OCI-LY7 (cell line): ENCODE measurements around the gene COPG1.

Experiments used
- EZH2phosphoT487 ChIP-seq: fragments of 200-600 bp; sonication (generic); IDR thresholded peaks from 2 replicates; pipeline ENCODE4 v1.6.1; 2018; ENCODE audit warnings: low read depth, borderline replicate concordance, mild to moderate bottlenecking, mixed run types, antibody characterized with exemption, low read length, moderate library complexity, mixed read lengths
- TF ChIP-seq, protein P1 (sequence below): fragments of 200-600 bp; sonication (generic); conservative IDR thresholded peaks from 2 replicates; pipeline ENCODE4 v1.5.1; 2014; ENCODE audit warnings: mild to moderate bottlenecking, antibody characterized with exemption, low read length, moderate library complexity, mixed read lengths

DNA sequence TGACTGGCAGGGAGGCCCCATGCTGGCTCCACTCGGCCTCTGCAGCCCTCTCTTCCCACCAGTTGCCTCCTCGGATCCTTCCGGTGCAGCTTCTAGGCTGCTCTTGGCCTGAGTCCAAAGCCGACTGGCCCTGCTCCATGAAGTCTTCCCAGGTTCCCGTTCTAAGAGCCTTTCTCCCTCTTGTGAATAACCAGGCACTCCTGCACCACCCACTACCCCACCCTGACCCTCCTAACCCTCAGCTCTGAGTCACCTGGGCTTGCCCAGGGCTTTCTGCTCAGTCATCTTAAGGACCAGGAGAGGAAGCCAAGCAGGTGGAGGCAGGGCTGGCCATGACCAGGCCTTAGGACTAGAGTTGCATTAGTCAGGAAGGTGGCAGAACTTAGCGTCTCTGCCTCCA, 37.6 kb upstream of the COPG1 start:
- TF ChIP-seq, protein P1, sequence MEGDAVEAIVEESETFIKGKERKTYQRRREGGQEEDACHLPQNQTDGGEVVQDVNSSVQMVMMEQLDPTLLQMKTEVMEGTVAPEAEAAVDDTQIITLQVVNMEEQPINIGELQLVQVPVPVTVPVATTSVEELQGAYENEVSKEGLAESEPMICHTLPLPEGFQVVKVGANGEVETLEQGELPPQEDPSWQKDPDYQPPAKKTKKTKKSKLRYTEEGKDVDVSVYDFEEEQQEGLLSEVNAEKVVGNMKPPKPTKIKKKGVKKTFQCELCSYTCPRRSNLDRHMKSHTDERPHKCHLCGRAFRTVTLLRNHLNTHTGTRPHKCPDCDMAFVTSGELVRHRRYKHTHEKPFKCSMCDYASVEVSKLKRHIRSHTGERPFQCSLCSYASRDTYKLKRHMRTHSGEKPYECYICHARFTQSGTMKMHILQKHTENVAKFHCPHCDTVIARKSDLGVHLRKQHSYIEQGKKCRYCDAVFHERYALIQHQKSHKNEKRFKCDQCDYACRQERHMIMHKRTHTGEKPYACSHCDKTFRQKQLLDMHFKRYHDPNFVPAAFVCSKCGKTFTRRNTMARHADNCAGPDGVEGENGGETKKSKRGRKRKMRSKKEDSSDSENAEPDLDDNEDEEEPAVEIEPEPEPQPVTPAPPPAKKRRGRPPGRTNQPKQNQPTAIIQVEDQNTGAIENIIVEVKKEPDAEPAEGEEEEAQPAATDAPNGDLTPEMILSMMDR, result no peak
- TF ChIP-seq EZH2phosphoT487, result no peak
